CD4-positive, alpha-beta T cell treated with Interferon gamma for 1 hour (primary cell): Measurements from ENCODE around the gene TMEM131.
"Not testable (repeated sequence)": the region's sequence is repeated elsewhere in the genome, so short reads cannot be mapped to it uniquely, and the experiment has no call there.

ENCODE experiments used
- DNase-seq: peaks from one replicate; pipeline ENCODE4 v3.0.0-alpha.2; 2020

The TMEM131 gene

DNA sequence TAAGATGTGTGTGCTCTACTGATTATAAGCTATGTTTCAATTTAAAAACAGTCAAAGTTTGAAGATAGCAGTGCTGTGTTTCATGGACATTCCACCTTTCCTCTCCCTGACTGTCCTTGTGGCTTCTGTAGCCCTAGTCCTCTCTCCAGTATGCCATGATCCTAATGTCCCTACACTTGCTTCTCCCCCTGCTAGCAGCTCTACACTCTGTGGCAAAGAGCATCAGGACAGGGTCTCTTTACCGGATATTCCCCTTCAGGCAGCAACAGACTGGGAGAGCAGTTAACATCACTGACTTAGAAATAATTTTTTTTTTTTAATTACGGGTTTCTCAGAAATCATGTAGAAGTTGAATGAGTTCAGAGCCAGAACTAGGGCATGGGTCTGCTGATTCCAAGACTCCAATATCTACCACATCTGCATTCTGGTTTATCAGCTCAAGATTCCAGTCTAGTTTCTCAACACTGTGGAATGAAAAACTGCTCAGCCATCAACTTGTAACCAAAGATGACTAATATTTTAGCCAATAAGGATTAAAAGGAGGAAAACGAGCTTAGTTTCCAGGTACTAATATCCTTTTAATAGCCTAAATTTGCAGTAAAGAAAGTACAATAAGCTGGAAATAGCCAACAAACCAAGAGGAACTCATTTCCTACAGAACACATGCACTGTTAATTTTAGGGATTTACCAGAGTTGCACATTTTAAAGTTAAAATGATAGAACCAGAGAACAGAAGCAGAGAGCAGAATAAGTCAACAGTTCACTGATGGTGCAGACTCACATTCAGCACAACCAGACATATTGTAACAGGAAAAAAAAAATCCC is 45.2 kb downstream of the TMEM131 start:
- DNase-seq, result no peak

GRCh38 chr2:97948926-97949325 is 46.8 kb downstream of the TMEM131 start:
- no peak for DNase-seq

GRCh38 chr2:97945791-97946190 is 50.0 kb downstream of the TMEM131 start:
- no peak for DNase-seq

DNA sequence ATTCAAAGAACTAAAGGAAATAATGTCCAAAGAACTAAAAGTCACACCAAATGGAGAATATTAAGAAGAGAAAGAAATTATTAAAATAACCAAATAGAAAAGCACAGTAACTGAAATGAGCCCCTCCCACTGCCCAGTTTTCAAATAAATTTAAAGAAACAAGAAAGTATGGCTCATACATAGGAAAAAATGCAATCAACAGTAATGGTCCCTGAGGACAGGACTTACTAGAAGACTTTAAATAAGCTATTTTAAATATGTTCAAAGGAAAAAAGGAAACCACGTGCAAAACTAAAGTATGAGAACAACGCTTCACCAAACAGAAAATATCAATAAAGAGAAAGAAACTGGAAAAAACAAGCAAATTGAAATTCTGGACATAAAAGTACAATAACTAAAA is 58.9 kb downstream of the TMEM131 start:
- no peak for DNase-seq

DNA sequence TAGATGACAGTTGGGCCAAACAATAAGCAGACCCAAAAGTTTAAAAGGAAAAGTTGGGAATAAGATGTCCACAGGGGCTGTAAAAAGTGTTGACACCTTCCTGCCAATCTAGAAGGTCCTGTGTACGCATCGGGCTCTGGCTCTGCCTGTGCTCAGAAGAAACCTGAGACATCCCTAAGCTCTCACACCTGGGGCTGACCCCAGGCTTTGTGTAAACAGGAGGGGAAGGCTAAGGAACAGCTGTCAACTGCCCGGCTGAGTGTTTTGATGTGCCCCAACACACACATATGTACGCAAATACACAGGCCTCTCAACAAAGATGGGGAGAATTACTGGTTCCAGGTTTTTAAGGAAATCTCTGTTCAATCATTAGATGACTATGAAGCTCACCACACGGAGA is 59.5 kb downstream of the TMEM131 start:
- DNase-seq, result no peak

GRCh38 chr2:97935719-97936161 is 60.0 kb downstream of the TMEM131 start:
- DNase-seq, result no peak

DNA sequence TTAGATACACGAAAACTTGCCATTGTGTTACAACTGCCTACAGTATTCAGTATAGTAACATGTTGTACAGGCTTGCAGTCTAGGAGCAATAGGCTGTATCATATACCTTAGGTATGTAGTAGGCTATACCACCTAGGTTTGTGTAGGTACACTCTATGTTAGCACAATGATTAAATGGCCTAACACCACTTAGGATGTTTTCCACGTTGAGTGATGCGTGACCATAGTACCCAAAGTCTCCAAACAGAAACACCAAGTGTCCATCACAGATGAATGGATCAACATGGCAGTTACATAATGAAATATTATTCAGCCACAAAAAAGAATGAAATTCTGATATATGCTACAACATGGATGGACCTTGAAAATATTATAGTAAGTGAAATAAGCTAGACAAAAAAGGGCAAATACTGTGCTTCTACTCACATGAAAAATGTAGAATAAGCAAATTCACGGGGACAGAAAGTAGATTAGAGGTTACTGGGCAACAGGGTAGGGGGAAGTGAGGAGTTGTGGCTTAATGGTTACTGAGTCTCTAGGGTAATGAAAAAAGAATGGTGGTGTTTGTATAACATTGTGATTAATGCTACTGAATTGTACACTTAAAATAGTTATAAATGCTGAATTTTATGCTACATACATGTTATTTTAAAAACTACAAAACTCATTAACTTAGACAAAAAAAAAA is 62.6 kb downstream of the TMEM131 start:
- DNase-seq, result no peak

DNA sequence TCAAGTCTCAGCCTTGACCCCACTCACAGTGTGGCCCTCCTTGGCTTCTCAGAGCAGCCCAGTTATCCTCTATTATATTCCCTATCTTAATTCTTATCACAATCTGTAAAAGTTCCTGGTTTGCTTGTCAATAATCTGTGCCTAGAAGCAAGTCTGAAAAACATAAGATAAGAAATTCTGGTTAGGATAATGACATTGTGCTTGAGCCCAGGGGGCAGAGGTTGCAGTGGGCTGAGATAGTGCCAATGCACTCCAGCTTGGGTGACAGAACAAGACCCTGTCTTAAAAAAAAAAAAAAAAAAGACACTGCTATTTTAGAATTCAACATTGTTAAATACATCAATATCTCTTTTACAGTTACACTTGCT is 63.9 kb downstream of the TMEM131 start:
- DNase-seq, result no peak

DNA sequence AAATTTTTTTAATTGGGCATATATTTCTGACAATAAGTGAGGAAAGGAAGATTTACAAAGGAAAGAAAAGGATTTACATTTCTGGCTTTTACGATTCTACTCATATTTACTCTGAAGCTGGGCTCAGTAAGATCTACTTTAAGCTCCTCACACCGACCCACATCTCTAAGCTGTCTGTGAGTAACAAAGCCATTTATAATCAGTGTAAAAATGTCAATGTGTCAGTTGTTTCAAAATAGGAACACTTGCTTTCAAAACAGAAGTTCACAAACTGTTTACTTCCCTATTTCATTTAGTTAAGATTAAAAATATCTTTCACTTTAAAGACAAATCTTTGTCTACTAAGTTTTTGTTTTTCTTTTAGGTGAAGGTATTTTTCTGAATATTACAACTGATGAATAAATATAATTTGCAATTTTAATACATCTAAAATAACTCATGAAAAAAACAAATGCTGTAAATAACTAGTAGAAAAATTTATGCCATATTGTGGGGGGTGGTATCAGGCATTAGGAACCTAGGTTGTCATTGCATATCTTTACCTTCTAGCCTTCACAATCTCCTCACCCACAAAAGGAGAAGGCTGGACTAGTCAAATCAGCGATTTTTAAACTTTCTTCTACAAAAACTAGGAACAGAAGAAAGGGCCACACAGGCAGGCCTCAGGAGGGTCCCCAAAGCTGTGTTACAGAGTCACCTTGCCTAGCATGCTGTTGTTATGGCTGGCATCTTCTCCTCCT is 64.5 kb downstream of the TMEM131 start:
- DNase-seq, result no peak

DNA sequence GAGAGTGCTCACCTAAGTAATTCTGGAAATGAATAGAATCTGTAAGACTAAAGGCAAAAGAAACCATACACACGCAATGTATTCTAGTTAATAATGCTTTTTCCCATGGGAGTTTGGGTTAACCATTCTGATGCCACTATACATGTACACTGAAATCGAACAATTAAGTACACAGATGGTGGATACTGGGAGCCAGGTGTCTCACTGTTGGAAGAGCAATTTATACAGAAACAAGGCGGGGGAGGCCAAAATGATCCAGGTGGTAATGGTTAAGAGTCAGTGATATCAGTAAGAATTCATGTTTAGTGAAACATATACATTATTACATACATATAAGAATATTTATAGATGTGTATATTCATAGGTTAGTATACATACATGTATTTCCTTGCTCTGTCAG is 67.2 kb downstream of the TMEM131 start:
- no peak for DNase-seq

GRCh38 chr2:97926946-97927345 is 68.8 kb downstream of the TMEM131 start:
- no peak for DNase-seq

GRCh38 chr2:97924194-97924593 is 71.6 kb downstream of the TMEM131 start:
- DNase-seq, result no peak

GRCh38 chr2:97919858-97920257 is 75.9 kb downstream of the TMEM131 start:
- DNase-seq, result no peak

DNA sequence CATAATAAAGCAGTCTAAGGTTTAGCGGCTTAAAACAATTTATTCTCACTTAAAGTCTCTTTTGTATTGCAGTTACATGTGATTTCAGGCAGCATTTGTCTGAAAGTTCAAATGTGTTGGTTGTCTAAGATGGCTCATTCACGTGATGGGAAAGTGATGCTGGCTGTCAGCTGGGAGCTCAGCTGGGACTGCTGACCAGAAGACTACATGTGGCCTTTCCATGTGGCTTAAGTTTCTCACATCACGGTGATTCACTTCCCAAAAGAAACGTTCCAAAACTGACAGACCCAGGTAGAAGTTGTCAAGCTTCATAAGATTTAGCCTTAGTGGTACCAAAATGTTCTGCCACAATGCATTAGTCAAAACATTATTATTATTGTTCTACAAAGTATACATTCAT is 76.9 kb downstream of the TMEM131 start:
- no peak for DNase-seq

DNA sequence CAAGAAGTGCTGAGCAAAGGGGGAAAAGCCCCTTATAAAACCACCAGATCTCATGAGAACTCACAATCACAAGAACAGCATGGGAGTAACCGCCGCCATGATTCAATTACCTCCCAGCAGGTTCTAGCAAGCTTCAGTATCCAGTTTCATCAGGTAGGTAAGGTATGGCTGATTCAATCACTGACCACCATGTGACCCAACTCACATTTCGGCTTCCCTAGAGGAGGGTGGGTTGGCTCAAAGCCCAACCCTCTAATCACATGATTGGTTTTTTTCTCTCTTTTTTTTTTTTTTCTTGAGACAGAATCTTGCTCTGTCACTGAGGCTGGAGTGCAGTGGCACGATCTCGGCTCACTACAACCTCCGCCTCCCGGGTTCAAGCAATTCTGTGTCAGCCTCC is 78.1 kb downstream of the TMEM131 start:
- DNase-seq, result not testable (repeated sequence)

- DNase-seq, result no peak
Observed at GRCh38 chr2:97914691-97915213, 81.0 kb downstream of the TMEM131 start.

DNA sequence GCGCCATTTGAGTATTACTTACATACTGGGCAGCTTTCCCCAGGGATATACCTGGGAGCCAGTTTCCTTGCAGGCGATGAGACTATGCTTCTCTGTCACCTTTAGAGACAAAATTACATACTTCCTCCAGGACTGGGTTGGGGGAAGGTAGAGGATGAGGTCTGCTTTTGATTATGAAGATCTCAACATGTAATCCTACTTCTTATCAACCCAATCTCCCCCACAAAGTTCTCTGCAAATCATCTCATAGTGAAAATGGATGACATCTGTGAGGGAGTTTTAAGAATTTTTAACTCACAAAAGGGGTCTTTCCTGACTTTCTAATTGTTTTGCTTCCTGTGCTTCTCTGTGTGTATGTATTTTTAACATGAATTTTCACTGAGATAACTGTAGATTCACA is 81.9 kb downstream of the TMEM131 start:
- no peak for DNase-seq

DNA sequence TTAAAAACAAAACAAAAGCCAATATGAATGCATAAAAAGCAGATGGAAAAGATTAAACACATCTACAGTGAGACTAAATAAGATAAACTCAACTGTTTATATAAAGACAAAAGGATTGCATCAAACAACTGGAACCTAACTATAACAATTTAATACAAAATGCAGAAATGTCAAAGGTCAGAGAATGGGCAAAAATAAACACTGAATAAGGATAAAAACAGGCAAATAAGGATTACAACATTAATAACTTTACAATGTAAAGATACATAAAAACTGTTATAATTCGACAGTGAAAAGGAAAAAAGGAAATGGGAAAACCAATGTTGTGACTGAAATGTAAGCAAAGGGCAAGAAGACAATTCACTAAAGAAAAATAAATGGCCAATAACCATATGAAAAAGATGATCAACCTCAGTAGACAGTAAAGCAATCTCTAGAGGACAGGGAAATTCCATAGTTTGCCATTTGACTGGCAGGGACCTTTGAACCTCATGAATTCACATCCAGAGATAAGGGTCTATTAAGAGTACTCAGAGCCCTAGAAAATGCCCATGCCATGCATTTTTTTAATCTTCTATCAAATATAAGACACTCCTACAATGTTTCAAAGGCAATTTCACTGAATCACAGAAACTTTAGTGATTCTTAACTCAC is 83.7 kb downstream of the TMEM131 start:
- DNase-seq, result no peak

DNA sequence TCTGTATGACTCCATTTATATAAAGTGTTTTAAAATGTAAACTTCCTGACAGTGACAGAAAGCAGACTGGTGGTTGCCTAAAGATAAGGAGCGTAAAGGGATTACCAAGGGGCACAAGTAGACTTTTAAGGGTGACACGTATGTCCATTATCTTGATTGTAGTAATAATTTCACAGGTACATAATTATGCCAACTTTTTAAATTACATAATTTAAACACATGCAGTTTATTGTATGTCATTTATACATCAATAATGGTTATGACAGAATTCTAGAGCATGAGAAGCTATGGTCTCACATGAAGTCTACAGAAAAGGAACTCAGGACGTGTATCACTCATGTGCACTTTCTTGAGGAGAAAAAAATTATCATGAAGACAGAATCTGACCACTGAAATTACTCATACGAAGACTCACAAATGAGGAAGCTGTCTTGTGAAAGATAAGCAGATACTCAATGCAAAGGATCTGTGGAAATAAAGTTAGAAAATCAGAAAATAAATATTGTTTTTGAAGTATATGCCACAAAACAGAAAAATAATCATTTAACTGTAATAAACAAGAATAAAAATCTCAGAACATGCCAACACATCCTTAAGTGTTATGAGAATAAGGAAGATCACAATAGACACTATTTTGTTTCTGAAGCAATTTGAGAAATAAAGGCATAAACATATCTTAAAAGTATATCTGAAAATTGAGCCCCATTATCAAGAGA is 84.4 kb downstream of the TMEM131 start:
- DNase-seq, result no peak

- no peak for DNase-seq
Observed at GRCh38 chr2:97910403-97911205, 85.1 kb downstream of the TMEM131 start.

- no peak for DNase-seq
Observed at GRCh38 chr2:97908208-97908676, 87.5 kb downstream of the TMEM131 start.
